Measurements from ENCODE around the gene TMEM200B.
"Not testable (repeated sequence)": the region's sequence is repeated elsewhere in the genome, so short reads cannot be mapped to it uniquely, and the experiment has no call there.

TMEM200B gene

GRCh38 chr1:29105822-29106221 is 17.9 kb downstream of the TMEM200B start:
- DNase-seq = no peak

- DNase-seq = no peak
These were observed 23.2 kb downstream of the TMEM200B start for GRCh38 chr1:29100487-29100886.

DNA sequence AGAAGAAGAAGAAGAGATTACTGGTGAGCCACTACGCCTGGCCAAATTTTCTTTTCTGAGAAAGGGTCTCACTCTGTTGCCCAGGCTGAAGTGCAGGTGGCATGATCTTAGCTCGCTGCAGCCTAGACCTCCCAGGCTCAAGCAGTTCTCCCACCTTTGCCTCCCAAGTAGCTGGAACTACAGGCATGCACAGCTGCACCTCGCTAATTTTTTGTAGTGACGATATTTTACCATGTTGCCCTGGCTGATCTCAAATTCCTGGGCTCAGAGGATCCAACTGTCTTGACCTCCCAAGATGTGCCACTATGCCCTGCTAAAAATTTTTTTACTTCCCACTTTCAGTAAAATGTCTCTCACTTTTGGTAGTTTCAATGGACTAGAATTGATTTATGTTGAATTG is 24.4 kb downstream of the TMEM200B start:
- no peak for DNase-seq

- no peak for DNase-seq
These were observed 27.3 kb downstream of the TMEM200B start for GRCh38 chr1:29096231-29096886.

- DNase-seq = no peak
These were observed 28.7 kb downstream of the TMEM200B start for GRCh38 chr1:29094954-29095353.

- DNase-seq = no peak
These were observed 29.3 kb downstream of the TMEM200B start for GRCh38 chr1:29094433-29094832.

DNA sequence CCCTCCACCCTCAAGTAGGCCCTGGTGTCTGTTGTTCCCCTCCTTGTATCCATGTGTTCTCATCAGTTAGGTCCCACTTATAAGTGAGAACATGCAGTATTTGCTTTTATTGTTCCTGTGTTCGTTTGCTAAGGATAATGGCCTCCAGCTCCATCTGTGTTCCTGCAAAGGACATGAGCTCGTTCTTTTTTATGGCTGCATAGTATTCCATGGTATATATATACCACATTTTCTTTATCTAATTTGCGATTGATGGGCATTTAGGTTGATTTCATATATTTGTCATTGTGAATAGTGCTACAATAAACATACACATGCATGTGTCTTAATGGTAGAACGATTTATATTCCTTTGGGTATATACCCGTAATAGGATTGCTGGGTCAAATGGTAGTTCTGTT is 31.0 kb downstream of the TMEM200B start:
- not testable (repeated sequence) for DNase-seq

GRCh38 chr1:29090937-29091618 is 32.6 kb downstream of the TMEM200B start:
- DNase-seq = no peak

DNA sequence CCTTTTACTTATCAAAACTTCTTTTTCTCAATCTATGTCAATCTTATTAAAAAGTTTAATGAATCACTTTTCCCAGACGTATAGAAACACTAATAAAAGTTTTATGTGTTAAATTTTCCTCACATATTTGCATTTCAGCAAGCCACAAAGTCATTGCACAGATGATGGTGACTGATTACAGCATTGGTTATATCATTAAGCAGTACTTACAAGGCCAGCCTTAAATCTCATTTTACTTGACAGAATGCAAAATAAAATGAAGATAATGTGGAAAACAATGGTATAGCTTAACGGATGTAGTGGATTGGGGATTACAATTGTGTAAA is 39.5 kb downstream of the TMEM200B start:
- DNase-seq = no peak

GRCh38 chr1:29083317-29084195 is 40.1 kb downstream of the TMEM200B start:
- no peak for DNase-seq

DNA sequence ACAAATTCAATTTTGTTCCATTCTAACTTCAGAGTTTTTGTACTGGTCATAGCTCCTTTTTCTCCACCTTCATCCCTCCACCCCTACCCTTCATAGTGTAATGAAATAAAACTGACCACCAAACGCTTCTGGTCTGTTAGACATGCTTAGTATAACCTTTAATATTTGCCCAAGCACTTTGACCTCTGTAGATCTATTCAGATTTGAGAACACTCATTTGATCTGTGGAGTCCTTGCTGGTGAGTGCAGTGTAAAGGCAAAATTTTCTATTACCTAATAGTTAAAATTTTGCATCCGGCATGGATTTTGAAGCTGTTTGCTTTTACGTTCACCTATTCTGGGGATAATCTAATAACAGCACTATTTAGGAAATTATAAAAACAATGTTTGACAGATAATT is 41.2 kb downstream of the TMEM200B start:
- DNase-seq = no peak

GRCh38 chr1:29081201-29081600 is 42.5 kb downstream of the TMEM200B start:
- DNase-seq = no peak

- DNase-seq = not testable (repeated sequence)
These were observed 43.6 kb downstream of the TMEM200B start for GRCh38 chr1:29079916-29080629.

DNA sequence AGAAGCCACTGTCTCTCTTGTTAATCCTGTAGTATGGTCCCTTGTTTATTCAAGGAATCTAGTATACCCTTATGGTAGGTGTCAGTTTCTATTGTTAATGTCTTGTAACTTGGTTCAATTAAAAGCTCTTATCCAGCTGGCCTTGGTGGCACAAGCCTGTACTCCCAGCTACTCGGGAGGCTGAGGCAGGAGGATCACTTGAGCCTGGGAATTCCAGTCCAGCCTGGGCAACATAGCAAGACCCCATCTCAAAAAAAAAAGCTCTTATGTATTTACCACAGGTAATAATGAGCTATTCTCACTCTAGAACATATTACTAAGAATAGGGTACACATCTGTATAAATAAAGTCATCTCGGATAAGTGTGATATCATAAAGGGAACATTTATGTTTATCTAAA is 46.5 kb downstream of the TMEM200B start:
- no peak for DNase-seq

Data from MV-4-11 (cell line).